HG03095 (cell line): ENCODE measurements around the gene GRIK3.

Experiments
- ATAC-seq: cut with Tn5 transposase; IDR thresholded peaks from one replicate; pipeline ENCODE4 v1.9.1; 2021; ENCODE audit warnings: moderate library complexity; ENCODE audit not compliant: unreplicated experiment

The GRIK3 gene

DNA sequence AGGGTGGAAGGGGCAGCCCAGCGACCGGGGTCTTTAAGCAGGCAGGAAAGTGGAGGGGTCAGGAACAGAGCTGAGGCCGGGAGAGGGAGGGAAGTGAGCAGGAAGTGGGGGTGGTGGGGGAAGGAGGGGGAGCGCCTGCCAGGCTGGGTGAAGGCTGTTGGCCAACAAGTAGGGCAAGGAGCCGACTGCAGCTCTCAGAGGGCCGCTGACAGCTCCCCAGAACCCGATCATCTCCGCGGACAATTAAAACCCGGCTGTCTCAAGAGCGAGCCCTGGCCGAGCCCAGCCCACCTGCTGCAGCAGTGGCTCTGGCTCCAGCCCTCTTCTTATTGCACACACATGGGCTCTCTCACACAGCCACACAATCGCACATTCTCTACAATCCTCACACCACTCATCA is 51.6 kb downstream of the GRIK3 start:
- no peak for ATAC-seq

DNA sequence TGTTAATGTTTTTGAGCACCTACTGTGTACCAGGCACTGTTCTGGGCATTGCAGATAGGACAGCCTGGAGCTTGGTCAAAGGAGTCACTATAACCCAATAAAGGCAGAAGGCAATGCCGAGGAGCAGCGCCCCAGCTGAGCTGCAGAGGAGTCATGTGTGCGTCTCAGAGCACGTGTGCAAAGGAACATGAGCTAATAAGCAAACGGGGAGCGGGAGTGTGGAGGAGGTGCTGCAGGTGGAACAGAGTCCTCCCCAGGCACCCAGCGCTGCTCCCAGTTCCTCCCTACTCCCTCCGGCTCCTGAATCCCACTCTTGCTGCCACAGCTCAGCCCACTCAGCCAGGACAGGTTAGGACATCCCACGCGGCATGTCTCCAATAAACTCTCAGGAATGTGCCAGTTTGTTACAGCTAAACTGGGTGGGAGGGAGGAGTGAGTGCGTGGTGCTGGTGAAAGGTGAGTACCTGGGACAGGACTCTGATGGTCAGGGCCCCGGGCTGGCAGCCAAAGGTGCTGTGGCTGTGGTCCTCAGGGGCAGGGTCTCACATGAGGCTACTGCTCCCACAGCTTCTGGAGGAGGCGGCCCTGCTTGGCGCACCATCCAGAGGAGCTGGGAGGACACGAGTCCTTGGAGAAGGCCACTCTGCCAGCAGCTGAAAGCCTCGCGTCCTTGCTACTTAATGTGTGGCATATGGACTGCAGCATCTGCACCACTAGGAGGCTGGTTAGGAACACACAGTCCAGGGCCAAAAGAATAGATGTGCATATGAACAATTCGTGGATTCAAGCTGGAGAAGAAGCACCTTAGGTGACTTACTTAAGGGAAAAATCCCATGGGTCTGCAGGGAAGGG is 52.3 kb downstream of the GRIK3 start:
- no peak for ATAC-seq

DNA sequence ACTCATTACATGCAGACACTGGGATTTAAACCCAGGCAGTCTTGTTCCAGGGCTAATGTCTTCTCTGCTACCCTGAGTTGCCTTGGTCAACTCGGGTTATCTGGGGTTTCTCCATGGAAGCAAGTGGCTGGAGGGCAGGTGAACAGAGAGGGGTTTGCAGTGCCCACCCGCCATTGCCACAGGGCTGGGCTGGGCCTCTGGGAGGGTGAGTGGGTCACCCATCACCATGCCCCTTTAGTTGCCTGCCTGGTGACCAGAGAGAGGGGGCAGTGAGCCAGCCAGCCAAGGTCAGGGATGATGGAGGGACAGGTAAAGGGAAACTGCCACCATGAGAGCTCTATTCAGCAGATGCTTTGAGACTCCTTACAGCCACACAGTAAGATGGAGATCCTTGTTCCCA is 53.2 kb downstream of the GRIK3 start:
- no peak for ATAC-seq

DNA sequence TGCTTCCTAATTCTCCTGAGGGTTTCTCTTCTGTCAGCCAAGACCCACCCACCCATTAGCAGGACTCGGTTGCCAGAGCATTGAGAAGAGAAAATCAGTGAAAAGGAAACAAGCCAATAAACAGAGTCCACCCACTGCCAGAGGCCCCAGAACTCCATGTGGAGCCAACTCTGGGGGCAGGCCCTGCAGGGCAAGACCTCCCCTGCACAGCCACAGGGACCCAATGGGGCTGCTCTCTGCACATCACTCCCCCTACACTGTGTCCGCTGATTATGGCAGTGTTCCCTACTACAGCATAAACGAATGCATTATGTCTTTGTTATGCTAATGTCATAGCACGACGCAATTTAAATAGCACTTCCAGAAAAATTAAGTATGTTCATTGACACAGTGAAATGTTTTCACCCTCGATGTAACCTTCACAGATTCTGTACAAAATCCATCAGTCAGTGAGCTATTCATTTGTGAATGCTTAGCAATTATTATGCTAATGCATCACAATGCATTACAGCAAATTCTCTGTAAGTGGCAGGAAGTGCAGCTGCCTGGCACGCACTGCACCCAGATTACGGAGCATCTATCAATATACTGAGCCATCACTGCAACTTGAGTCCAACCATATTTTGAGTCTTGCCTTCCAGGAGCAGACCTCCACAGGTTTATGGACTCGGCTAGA is 56.4 kb downstream of the GRIK3 start:
- no peak for ATAC-seq

DNA sequence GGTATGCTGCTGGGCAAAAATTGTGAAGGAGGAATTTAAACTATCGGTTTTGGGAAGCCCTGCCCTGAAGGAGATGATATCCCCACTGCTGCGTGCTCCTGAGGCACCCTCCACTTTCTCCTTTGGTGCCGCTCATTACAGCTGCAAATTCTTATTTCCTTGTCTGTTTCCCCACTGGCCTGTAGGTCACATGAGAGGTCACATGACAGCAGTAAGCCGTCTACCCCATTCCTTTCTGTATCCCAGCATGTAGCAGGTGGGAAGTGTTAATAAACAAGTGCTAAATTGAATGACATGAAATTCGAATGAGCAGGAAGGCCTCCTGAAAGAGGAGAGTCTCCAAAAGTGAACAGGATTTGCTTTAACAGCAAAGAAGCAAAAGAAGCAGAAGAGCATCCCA is 58.7 kb downstream of the GRIK3 start:
- no peak for ATAC-seq

DNA sequence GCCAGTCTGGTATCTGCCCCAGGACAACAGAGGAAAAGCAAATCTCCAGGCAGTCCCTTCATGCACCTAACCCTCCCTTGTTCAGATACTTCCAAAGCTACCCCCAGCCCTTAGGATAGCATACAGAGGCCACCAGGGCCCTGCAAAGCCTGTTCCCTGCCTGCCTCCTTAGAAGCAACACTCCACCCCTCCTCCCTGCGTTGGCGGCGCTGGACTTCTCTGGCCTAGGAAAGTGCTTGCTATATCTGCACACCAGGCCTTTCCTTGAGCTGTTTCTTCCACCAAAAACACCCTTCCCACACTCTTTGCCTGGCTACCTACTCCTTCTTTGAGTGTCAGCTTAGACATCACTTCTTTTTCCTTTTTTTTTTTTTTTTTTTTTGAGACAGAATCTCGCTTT is 61.3 kb downstream of the GRIK3 start:
- ATAC-seq, result no peak

DNA sequence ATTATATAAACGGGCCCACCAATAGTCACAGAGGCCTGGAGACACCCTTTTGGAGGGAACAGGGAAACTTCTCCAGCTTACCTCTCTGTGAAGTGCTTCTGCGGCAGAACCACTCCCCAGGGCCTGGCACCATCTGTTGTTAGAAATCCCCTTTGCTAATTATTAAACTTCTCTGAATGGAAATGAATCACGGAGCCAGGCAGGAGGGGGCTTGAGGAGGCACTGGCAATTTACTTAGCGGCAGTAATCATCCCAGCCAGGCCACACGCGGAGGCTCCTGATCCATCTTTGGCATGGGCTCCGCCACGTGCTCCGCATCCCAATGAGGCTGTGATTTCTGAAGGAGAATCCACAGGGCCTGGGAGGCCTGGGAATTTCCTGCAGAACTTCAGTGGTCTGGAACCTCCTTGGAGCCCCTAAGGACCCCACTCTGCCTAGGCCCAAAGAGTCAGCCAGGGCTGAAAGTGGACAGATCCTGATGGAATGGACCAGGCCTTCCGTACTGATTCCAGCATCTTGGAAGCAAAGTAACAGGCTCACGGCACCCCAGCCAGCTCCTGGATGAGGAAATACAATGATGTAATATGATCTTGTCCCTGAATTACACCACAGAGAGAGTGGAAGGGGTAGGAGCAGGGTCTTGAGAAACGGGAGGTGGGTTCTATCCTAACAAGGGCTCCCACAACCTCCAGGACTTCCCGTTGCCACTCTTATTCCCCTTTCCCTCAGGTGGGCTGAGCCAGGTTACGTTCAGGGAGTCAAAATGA is 62.3 kb downstream of the GRIK3 start:
- ATAC-seq, result no peak

DNA sequence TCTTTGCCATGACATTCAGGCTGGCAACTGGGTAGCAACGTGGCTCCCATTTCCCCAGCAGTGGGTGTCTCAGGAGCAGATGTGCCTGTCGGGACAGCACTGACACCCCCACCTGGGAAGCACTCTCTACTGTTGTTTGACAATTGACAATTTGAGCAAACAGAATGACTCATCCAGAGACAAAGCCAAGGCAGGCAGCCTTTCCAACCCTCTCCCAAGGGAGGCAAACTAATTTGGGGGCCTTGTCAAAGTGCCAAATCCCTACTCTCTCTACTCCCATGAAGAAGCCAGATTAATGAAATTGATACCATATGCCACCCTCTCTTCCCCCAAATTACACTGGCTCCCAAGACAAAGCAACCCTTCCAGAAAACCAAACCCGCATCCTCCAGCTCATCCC is 65.6 kb downstream of the GRIK3 start:
- ATAC-seq, result no peak

DNA sequence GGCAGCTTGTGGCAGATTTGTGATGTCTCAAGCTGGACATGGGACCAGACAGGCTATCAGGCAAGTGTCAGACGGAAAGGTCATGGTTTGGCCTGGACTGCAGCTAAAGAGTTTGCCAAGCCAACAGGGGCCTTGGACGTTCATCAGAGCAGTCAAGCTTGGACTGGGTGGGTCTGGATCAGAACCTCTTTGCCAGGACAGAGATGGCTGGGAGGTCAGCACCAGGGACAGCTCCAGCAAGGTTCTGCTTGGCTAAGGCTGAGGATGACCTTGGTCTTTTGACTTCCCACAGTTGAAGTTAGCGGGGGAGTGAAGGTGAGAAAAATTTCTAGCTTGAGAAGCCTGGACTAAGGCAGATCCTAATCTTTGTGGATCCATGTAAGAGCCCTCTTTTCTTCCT is 68.1 kb downstream of the GRIK3 start:
- ATAC-seq, result no peak

DNA sequence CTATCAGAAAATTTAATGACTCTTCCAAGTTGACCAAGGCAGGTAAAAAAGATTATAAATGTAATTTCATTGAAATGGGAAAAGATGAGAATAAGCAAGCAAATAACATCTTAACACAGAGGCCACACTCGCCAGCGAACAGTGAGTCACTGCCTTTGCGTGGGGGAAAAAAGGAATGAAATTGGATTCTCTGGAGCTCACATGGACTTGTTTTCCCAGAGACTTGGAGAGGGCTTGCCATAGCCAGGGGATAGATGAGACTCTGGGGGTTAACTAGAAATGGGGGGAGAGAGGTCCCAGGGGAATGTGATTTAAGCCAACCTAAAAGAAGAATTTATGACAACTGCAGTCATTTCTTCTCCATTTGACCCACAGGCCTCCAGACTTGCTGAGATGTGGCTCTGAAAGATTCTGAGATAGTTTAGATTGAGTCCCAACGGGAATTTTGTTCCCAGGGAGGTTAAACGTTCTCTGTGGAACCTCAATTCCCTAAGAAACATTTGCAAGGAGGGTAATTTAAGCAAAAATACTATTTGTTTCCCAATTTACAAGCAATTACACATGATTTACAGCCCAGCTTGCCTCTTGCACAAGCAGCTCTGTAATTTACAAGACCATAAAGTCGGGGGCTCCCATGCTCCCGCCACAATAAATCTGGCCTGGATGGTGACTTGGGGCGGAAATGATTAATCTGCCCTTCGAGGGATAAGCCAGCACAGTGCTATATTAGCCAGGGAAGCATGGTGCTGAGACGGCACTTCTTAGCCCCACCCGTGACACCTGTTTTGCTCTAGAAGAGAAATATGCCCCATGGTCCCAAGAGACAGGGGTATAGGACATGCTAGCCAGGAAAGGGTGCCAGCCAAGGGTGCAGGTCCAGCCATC is 68.8 kb downstream of the GRIK3 start:
- ATAC-seq, result no peak

DNA sequence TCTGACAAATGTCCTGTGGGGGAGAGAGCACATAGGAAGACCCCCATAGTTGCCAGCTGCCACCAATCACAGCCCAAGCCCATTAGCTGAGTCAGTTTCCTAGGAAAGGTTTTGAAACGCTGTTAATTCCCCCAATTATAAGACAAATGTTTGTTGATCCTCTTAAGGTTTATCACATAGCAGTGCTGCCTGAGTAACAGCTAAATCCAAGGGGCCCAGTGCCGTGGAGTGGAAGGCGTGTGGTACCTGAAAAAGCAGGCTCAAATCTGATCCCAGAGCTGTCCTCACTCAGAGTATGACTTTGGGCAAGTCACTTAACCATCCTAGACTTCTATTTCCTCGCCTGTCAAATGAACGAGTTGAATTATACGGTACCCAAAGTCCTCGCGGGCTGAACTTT is 69.5 kb downstream of the GRIK3 start:
- no peak for ATAC-seq

DNA sequence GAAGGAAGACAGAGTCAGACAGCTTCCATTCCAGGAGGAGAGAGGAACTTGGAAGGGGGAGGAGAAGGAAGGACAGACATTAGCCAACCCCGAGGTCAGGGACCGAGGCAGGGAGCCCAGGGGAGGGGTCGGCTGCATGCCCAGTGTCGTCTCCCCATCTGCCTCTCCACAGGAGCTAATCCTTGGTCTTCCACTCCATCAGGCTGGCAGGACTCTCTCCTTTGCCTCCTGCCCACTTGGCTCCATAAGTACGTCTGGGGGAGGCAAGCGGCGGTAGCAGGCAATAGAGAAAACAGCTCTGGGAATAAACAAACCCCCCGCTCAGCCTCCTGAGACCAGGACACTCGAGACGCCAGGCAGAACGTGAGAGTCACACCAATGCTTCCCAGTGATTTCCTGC is 71.3 kb downstream of the GRIK3 start:
- no peak for ATAC-seq

DNA sequence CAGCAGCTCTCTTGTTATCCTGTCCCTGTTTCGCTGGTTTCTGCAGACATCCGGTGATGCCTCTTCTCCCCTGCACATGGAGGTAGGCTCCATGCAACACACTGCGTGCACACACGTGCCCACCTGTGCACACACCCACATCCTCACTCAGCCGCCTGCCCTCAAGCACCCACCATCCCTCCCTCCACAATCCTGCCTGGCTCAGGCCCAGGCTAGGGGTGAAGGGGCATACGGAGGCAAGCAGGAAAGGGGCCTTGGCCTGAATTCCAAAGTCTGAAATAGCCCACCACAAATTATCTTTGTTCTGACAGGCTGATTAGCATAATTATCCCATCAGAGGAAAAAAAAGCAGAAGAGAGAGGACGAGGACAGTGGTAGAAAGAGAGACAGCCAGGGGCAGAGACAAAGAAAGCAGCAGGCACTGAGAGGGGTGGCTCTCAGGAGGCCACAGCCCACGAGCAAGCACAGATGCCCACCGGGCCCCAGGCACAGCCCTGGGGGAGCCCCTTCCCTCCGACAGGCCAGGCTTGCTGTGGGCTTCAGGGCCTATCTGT is 73.2 kb downstream of the GRIK3 start:
- ATAC-seq, result no peak

DNA sequence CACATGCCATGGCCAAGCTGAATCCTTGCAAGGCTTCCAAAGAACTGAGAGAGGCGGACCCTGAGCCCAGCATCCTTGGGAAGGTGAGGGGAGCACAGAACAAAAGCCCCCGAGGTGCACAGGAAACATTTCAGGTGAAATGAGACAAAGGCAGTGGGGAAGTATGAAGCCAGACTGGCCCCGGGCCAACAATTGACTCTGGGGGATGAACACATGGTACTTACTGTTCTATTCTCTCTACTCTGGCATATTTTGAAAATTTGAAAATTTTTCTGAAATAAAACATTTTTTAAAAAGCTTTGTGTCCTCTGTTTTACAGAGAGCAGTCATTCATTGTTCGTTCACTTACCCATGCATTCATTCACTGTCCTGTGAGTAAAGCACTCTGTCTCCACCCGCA is 77.7 kb downstream of the GRIK3 start:
- no peak for ATAC-seq

DNA sequence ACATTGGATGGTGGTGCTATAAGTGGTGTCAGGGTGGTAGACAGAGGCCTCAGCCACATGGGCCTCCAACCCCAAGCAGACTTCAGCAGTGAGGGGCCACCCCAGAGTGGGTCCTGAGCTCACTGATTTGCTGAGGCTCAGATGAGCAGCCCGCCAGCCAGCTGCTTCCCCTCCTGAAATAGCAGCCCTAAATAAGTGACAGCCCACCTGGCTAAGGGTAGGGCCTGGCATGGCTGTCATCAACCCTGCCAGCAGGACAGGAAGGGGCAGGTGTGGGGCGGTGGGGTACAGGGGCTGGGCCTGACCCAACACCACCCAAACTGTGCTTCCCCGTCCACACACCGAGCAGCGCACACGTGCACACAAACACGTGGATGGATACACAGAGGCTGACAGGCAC is 79.3 kb downstream of the GRIK3 start:
- ATAC-seq, result no peak

DNA sequence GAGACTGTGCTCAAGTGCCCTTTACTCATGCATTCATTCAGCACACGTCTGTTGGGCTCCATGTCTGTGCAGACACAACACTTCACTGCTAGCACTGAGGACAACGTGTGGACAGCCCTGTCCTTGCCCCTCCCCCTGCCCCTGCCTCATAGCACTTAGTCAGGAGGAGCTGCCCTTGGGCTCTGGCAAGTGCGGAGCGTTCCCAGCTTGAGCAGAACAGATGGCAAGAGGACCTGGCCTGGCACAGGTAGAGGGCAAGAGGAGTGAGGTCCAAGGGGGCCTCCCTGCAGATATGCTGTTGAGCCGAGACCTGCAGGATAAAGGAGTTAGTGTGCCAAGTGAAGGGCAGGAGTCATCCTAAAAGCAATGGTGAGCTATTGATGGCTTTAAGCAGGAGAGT is 81.3 kb downstream of the GRIK3 start:
- no peak for ATAC-seq

DNA sequence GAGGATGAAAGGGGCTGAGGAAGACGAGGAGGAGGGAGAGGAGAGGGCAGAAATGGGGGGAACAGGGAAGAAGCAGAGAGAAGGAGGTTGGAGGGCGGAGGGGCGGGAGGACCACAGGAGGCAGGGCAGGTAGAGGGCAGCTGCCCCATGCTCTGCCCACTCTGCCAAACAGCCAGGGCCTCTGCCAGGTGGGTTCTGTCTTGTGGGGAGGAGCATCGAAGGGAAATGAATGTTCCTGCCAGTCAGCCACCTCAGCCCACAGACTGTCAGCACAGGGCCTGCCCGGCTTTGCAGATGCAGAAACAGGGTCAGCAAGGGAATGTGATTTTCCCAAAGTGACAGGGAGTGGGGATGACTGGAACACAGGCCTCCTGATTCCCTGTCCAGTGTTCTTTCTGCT is 82.6 kb downstream of the GRIK3 start:
- ATAC-seq, result no peak

DNA sequence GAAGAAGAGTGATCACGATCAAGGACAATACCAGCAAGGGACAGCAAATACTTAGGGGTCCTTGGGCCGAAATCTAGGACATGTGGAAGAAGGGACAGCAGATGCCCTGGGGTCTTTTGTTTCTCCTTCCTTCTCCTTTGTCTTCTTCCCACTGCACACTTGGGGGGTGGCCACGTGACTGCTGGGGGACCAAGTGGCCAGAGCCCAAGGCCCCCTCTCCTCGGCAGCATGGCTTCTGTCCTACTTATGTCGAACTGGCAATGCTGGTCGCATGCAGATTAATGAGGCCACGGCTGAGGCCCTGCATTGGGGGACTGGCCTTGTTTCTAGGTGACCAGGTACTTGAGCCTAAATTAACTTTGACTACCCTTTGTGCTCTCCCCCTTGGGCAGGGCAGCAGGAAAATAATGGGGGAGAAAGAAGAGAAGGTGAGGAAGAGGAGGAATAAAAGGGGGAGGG is 83.0 kb downstream of the GRIK3 start:
- no peak for ATAC-seq

DNA sequence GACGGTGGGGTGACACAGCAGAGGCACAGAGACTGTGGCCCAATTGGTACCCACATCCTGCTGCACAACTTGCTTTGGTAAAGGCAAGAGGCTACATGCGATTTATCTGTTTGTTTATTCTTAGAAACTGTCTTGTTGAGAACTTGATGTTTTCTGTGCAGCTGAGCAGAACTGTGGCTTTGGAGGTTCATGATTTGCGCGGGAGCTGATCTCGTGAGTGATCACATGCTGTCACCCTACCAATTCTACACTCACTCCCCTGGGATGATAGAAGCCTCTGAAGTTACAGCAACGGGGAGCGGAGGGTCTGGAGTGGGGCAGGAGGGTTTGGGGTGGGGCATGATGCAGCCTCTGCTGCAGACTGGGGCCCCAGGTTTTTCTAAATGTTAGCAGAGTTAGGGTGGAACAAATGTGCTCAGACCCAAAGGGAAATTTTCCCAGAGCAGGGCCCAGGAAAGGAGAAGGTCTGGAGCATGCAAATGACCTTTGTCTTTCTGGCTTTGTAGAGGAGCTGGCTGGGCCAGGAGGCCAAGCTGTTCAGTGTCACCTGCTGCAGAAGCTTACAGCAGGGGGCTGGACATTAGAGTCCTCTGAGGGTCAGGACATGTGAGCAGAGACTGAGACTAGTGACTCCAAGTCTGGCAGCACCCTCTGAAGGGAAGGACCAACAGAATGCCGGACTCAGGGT is 83.6 kb downstream of the GRIK3 start:
- no peak for ATAC-seq

DNA sequence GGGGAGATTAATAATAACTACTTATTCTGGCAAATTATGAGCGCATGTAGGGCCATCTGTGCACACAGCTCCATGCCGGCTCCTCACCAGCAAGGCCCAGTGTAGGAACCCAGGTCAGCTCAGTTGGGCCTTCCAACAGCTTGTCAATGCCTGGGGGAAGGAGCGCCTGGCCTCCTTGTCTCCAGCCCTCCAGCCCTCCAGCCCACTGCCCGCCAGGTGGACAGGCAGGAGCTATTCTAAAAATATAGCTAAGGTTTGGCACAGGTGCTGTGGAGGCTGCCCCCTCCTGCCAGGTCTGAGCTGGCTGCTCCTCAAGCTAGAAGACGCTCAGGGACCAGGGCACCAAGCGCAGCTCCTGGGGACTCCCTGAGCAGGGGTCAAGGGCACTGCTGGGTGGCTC is 85.7 kb downstream of the GRIK3 start:
- no peak for ATAC-seq
